SK-N-SH (cell line): Measurements from ENCODE around the gene OPHN1. TPM values are rescaled to one million over a fixed set of nuclear protein-coding genes. Genes with fewer than 3 reads are reported as not detected.

Source experiments
- CTCF ChIA-PET: fragments of 300-600, 350-600 bp; formaldehyde crosslinking; extraction: SDS; loops from one replicate; lab custom pipeline; 2021; lab: Yijun Ruan, JAX
- POLR2A ChIA-PET: fragments of 350-600 bp; sonication (Branson Sonifier 250); formaldehyde crosslinking; extraction: SDS; loops from one replicate; lab custom pipeline; 2020; ENCODE audit warnings: antibody characterized with exemption, inconsistent platforms; lab: Yijun Ruan, JAX
- DNase-seq: peaks from one replicate; pipeline ENCODE4 v3.0.0; 2012
- H2AFZ ChIP-seq: fragments of 200-600 bp; sonication (generic); 2 replicates; pipeline ENCODE4 v1.8.1; 2016; ENCODE audit warnings: antibody characterized with exemption, mild to moderate bottlenecking, low read depth
- H3F3A ChIP-seq: fragments of 200-600 bp; sonication (generic); replicated peaks from 2 replicates; pipeline ENCODE3; 2016; ENCODE audit warnings: antibody characterized with exemption, mild to moderate bottlenecking; ENCODE audit not compliant: insufficient read depth
- H3K27ac ChIP-seq, 2 experiments: fragments of 200-500 bp in 1 of 2; fragments of 200-600 bp in 1 of 2; sonication (Bioruptor generic) in 1 of 2; sonication (generic), shearing (Covaris generic) in 1 of 2; 2 replicates each; pipeline versions ENCODE4 v1.5.1 to v1.6.1; 2014 to 2016; ENCODE audit warnings: low read depth in 2 of 2, inconsistent platforms in 1 of 2, low read length in 1 of 2, mild to moderate bottlenecking in 1 of 2, mixed read lengths in 1 of 2
- H3K27me3 ChIP-seq: fragments of 200-600 bp; sonication (generic), shearing (Covaris generic); 2 replicates; pipeline ENCODE4 v1.6.1; 2016; ENCODE audit warnings: mixed run types; ENCODE audit not compliant: insufficient read depth
- H3K36me3 ChIP-seq, 2 experiments: fragments of 200-500 bp in 1 of 2; fragments of 200-600 bp in 1 of 2; sonication (Bioruptor generic) in 1 of 2; sonication (generic) in 1 of 2; replicated peaks in 1 of 2; 2 replicates each; pipeline versions ENCODE3 to v1.5.1; 2014 to 2016; ENCODE audit warnings: low read length in 1 of 2, mild to moderate bottlenecking in 1 of 2; ENCODE audit not compliant: insufficient read depth in 2 of 2, control insufficient read depth in 1 of 2
- H3K4me1 ChIP-seq, 2 experiments: fragments of 200-500 bp in 1 of 2; fragments of 200-600 bp in 1 of 2; sonication (Bioruptor generic) in 1 of 2; sonication (generic), shearing (Covaris generic) in 1 of 2; 2 replicates each; pipeline versions ENCODE4 v1.5.1 to v1.6.1; 2014 to 2016; ENCODE audit warnings: low read depth in 1 of 2, low read length in 1 of 2, mixed run types in 1 of 2; ENCODE audit not compliant: insufficient read depth in 2 of 2, control insufficient read depth in 1 of 2
- H3K4me2 ChIP-seq: fragments of 200-600 bp; sonication (generic), shearing (Covaris generic); 2 replicates; pipeline ENCODE4 v1.6.1; 2017; ENCODE audit warnings: mixed run types
- H3K4me3 ChIP-seq, 2 experiments: fragments of 200-500 bp in 1 of 2; fragments of 200-600 bp in 1 of 2; sonication (Bioruptor generic) in 1 of 2; sonication (generic), shearing (Covaris generic) in 1 of 2; 2 replicates each; pipeline versions ENCODE4 v1.5.1 to v1.8.1; 2014 to 2016; ENCODE audit warnings: low read depth in 2 of 2, inconsistent platforms in 1 of 2, low read length in 1 of 2, mild to moderate bottlenecking in 1 of 2, mixed read lengths in 1 of 2, moderate library complexity in 1 of 2
- H3K79me2 ChIP-seq: fragments of 200-600 bp; sonication (generic); 2 replicates; pipeline ENCODE4 v1.8.1; 2017; ENCODE audit warnings: mild to moderate bottlenecking; ENCODE audit not compliant: insufficient read depth
- H3K9ac ChIP-seq: fragments of 200-600 bp; sonication (generic); 2 replicates; pipeline ENCODE4 v1.6.1; 2017; ENCODE audit warnings: mixed run types
- H3K9me2 ChIP-seq: fragments of 200-600 bp; sonication (generic); 2 replicates; pipeline ENCODE4 v1.6.1; 2017; ENCODE audit warnings: mixed run types
- H3K9me3 ChIP-seq: fragments of 200-600 bp; sonication (generic); 2 replicates; pipeline ENCODE4 v1.6.1; 2017; ENCODE audit warnings: mixed run types, mild to moderate bottlenecking, moderate library complexity
- H4K20me1 ChIP-seq: fragments of 200-600 bp; sonication (generic); 2 replicates; pipeline ENCODE4 v1.6.1; 2017; ENCODE audit warnings: mild to moderate bottlenecking, mixed run types; ENCODE audit not compliant: insufficient read depth
- CHD2 ChIP-seq: fragments of 150-350 bp; IDR thresholded peaks from 2 replicates; pipeline ENCODE4 v1.6.1; 2018; ENCODE audit warnings: low read length; ENCODE audit not compliant: partially characterized antibody
- ELF1 ChIP-seq: IDR thresholded peaks from 2 replicates; pipeline ENCODE4 v1.4.0; 2012
- EP300 ChIP-seq, 2 experiments: IDR thresholded peaks; 2 replicates each; pipeline versions ENCODE4 v1.4.0 to v1.6.1; 2012; ENCODE audit warnings: borderline replicate concordance in 1 of 2, low read depth in 1 of 2, low read length in 1 of 2
- FOXM1 ChIP-seq: IDR thresholded peaks from 2 replicates; pipeline ENCODE4 v1.4.0; 2012; ENCODE audit warnings: low read depth, mild to moderate bottlenecking
- GABPA ChIP-seq: IDR thresholded peaks from 2 replicates; pipeline ENCODE4 v1.4.0; 2012; ENCODE audit warnings: low read depth, mild to moderate bottlenecking
- MXI1 ChIP-seq: IDR thresholded peaks from 2 replicates; pipeline ENCODE4 v1.6.1; 2012; ENCODE audit warnings: mild to moderate bottlenecking, low read depth, low read length, improper control_type of control experiment
- NFIC ChIP-seq: IDR thresholded peaks from 2 replicates; pipeline ENCODE4 v1.4.0; 2012; ENCODE audit warnings: borderline replicate concordance
- NRF1 ChIP-seq: IDR thresholded peaks from 2 replicates; pipeline ENCODE4 v1.6.1; 2012; ENCODE audit warnings: low read depth, mild to moderate bottlenecking, low read length
- PBX3 ChIP-seq: IDR thresholded peaks from 2 replicates; pipeline ENCODE4; 2012
- POLR2AphosphoS5 ChIP-seq: IDR thresholded peaks from 2 replicates; pipeline ENCODE4 v1.6.1; 2012; ENCODE audit warnings: low read depth, low read length
- RAD21 ChIP-seq: IDR thresholded peaks from 2 replicates; pipeline ENCODE4 v1.6.1; 2012; ENCODE audit warnings: mild to moderate bottlenecking, low read length
- RCOR1 ChIP-seq: fragments of 150-350 bp; IDR thresholded peaks from 2 replicates; pipeline ENCODE4 v1.6.1; 2017; ENCODE audit warnings: antibody characterized with exemption, low read length
- RFX5 ChIP-seq: IDR thresholded peaks from 2 replicates; pipeline ENCODE4 v1.6.1; 2012; ENCODE audit warnings: mild to moderate bottlenecking, improper control_type of control experiment, low read length
- RXRA ChIP-seq: IDR thresholded peaks from 2 replicates; pipeline ENCODE4 v1.4.0; 2012; ENCODE audit warnings: low read depth, mild to moderate bottlenecking, borderline replicate concordance
- SIN3A ChIP-seq: IDR thresholded peaks from 2 replicates; pipeline ENCODE4 v1.6.1; 2012; ENCODE audit warnings: low read depth, mild to moderate bottlenecking, low read length, moderate library complexity, borderline replicate concordance
- SMC3 ChIP-seq: IDR thresholded peaks from 2 replicates; pipeline ENCODE4 v1.6.1; 2012; ENCODE audit warnings: low read depth, low read length, improper control_type of control experiment
- TAF1 ChIP-seq: IDR thresholded peaks from 2 replicates; pipeline ENCODE4 v1.6.1; 2012; ENCODE audit warnings: low read depth, mild to moderate bottlenecking, low read length, moderate library complexity, borderline replicate concordance
- TEAD4 ChIP-seq: IDR thresholded peaks from 2 replicates; pipeline ENCODE4 v1.4.0; 2012; ENCODE audit warnings: mild to moderate bottlenecking, borderline replicate concordance; ENCODE audit not compliant: insufficient read depth
- USF2 ChIP-seq: fragments of 150-350 bp; IDR thresholded peaks from 2 replicates; pipeline ENCODE4 v1.6.1; 2017; ENCODE audit warnings: antibody characterized with exemption, low read length, low read depth, borderline replicate concordance
- ZBTB33 ChIP-seq: IDR thresholded peaks from 2 replicates; pipeline ENCODE4 v1.4.0; 2012; ENCODE audit warnings: low read depth, borderline replicate concordance
- WGBS: methylation state at CpG from one replicate; pipeline ENCODE4 v1.1.6; 2017; ENCODE audit warnings: low lambda C conversion rate; 5-methylcytosine and 5-hydroxymethylcytosine counted together
- polyA plus RNA-seq, 3 experiments: library from polyadenylated mRNA; depleted of rRNA; stranded (reverse); fragments of >200 nt; gene quantifications; 2 replicates each; pipeline ENCODE4 v1.2.3, GENCODE V29; 2012

Gene OPHN1
- polyA plus RNA-seq, 1 of the 3 experiments (the other 2 are of a cell fraction) = 1.7 TPM

- Histone ChIP-seq H3K27ac (no peak overlapping the region), H3K9me3 (no peaks in the 10 kb centered on the region), H3K36me3 (no peaks in the 10 kb centered on the region), H3K9me2 (no peaks in the 10 kb centered on the region), H3K79me2 (no peaks in the 10 kb centered on the region), H3K27me3 (no peaks in the 10 kb centered on the region), H2AFZ (no peak overlapping the region), H3K4me1 (peaks cover 0 to 3% of the 10 kb centered on the region in 2 experiments; a peak in 1 of 4 replicates), H3K9ac (no peak overlapping the region), H4K20me1 (no peaks in the 10 kb centered on the region), H3K4me2 (no peak overlapping the region), H3F3A (no peaks in the 10 kb centered on the region), H3K4me3 (no peak overlapping the region)
- ChIA-PET CTCF (no interaction called here), POLR2A (no interaction called here)
- 27% methylated on average over 3 of the region's 3 CpGs for whole genome bisulfite sequencing
- TF ChIP-seq ELF1 = no peak
- peak; percentile 27 for TF ChIP-seq PBX3
- DNase-seq = no peak
Measured at GRCh38 chrX:68428431-68428830, 4.9 kb downstream of the OPHN1 start.

- ChIA-PET CTCF (interaction anchor here (0.7 kb wide), 1 partner anchor 38 kb away, joined by 3 read pairs; no protein-coding TSS in a partner anchor), POLR2A (no interaction called here)
- H3K27me3 ChIP-seq = no peaks in the 10 kb centered on the region; the same call in 1 of the 2 replicates
- no peaks in the 10 kb centered on the region for H3K9me2 ChIP-seq
- no peak overlapping the region for H3K4me3 ChIP-seq
- no peak overlapping the region for H2AFZ ChIP-seq
- H4K20me1 ChIP-seq = no peaks in the 10 kb centered on the region
- TF ChIP-seq GABPA (no peak), TAF1 (no peak), RFX5 (no peak), USF2 (no peak)
- no peak for DNase-seq
- no peaks in the 10 kb centered on the region for H3K36me3 ChIP-seq
- WGBS = 33% methylated on average over 1 of the region's 1 CpG
- no peaks in the 10 kb centered on the region for H3K79me2 ChIP-seq
- no peak overlapping the region for H3K27ac ChIP-seq
- H3F3A ChIP-seq = no peaks in the 10 kb centered on the region
- H3K9ac ChIP-seq = no peak overlapping the region
- no peaks in the 10 kb centered on the region for H3K4me1 ChIP-seq
- no peak overlapping the region for H3K4me2 ChIP-seq
- H3K9me3 ChIP-seq = no peaks in the 10 kb centered on the region
Measured at GRCh38 chrX:68424719-68425118, 8.6 kb downstream of the OPHN1 start.

GRCh38 chrX:68422478-68422877 lies 10.8 kb downstream of the OPHN1 start:
- no peak overlapping the region for H3K4me2 ChIP-seq
- peaks cover 0 to 4% of the 10 kb centered on the region in 2 experiments; a peak in 1 of 4 replicates for H3K4me1 ChIP-seq
- H3K36me3 ChIP-seq = no peaks in the 10 kb centered on the region
- H2AFZ ChIP-seq = no peak overlapping the region
- TF ChIP-seq ZBTB33 (no peak), RCOR1 (no peak), FOXM1 (no peak), SMC3 (no peak), RXRA (no peak), POLR2AphosphoS5 (no peak), EP300 (IDR thresholded peaks at IDR 0.05; ENCODE audit: borderline replicate concordance in 1 of 2, low read depth in 1 of 2, low read length in 1 of 2) (no peak), MXI1 (no peak), ELF1 (no peak), TEAD4 (no peak), RAD21 (no peak), SIN3A (no peak), CHD2 (no peak), NFIC (no peak), NRF1 (no peak), GABPA (no peak)
- TF ChIP-seq, all 33 proteins: peak for 0
- no peak for DNase-seq
- no peaks in the 10 kb centered on the region for H3K9me3 ChIP-seq
- H3K27ac ChIP-seq = no peak overlapping the region
- no peak overlapping the region for H3K9ac ChIP-seq
- no peaks in the 10 kb centered on the region for H3K79me2 ChIP-seq
- ChIA-PET POLR2A (no interaction called here), CTCF (interaction anchor here (0.8 to 1.5 kb wide), 2 partner anchors 40 to 226 kb away, joined by 3 to 5 read pairs; no protein-coding TSS in a partner anchor)
- H3K27me3 ChIP-seq = no peaks in the 10 kb centered on the region; the same call in 1 of the 2 replicates
- no peak overlapping the region for H3K4me3 ChIP-seq
- H3F3A ChIP-seq = no peaks in the 10 kb centered on the region
- H4K20me1 ChIP-seq = no peaks in the 10 kb centered on the region
- no peaks in the 10 kb centered on the region for H3K9me2 ChIP-seq
